ENCODE data around the gene CCDC9. TPM values are rescaled to one million over a fixed set of nuclear protein-coding genes. Genes with fewer than 3 reads are reported as not detected.

CCDC9 gene
- 38.2 and 39.1 TPM in 2 replicates for total RNA-seq (2022)
- Bru-seq, nascent RNA: percentile 67 among the genes with signal in this experiment
- BruChase-seq, experiment 1, labeled RNA remaining after a 6-hour chase: percentile 76 among the genes with signal in this experiment
- percentile 75 among the genes with signal in this experiment for BruChase-seq, experiment 2, labeled RNA remaining after a 2-hour chase
- long read RNA-seq, transcript CCDC9-201 (12 exons, 2,093 nt): major isoform, 14 of 31 reads
- long read RNA-seq, partial matches to known transcripts: 7 of 31 reads
- long read RNA-seq, other reads (novel, unspliced or antisense): 10 of 31 reads

GRCh38 chr19:47255879-47256692, at the start of gene CCDC9:
Gene CCDC9 (plus strand): TSS chr19:47256525. CDS start chr19:47258401, 1,876 bp downstream.
- intact Hi-C loops (cut with micrococcal nuclease; ENCODE audit: unreplicated experiment): no loop called here
- CTCF ChIA-PET: interaction anchor here (0.6 to 2.1 kb wide), 13 partner anchors 9 to 281 kb away, joined by 3 to 28 read pairs (median 5); partner anchors contain the start of genes DHX34 and INAFM1
- peaks cover 40% of the 10 kb centered on the region for H3K4me1 Mint-ChIP-seq (ENCODE audit: low read depth, unreplicated experiment)
- no peak for TF ChIP-seq CTCF (IDR thresholded peaks at IDR 0.05; ENCODE audit: unreplicated experiment)
- no peaks in the 10 kb centered on the region for H3K27me3 Mint-ChIP-seq (ENCODE audit: unreplicated experiment)
- peaks cover 56% of the 10 kb centered on the region for H3K36me3 Mint-ChIP-seq (ENCODE audit: insufficient read depth, unreplicated experiment)
- peak within 1 kb of the TSS; percentile 85 for H3K4me3 Mint-ChIP-seq (ENCODE audit: low read depth, unreplicated experiment)
- H3K9me3 Mint-ChIP-seq (ENCODE audit: low read depth, unreplicated experiment): no peaks in the 10 kb centered on the region
- DNase-seq: peak; percentile 99
- TSS peak; percentile 97 for BruUV-seq (replicated peaks)
- peak within 1 kb of the TSS; percentile 100 for H3K27ac Mint-ChIP-seq (ENCODE audit: unreplicated experiment)

- Mint-ChIP-seq H3K27ac (ENCODE audit: unreplicated experiment) (peak overlapping the region; percentile 80), H3K36me3 (ENCODE audit: insufficient read depth, unreplicated experiment) (peaks cover 59% of the 10 kb centered on the region), H3K4me1 (ENCODE audit: low read depth, unreplicated experiment) (peaks cover 11% of the 10 kb centered on the region), H3K4me3 (ENCODE audit: low read depth, unreplicated experiment) (no peak overlapping the region), H3K27me3 (ENCODE audit: unreplicated experiment) (no peaks in the 10 kb centered on the region), H3K9me3 (ENCODE audit: low read depth, unreplicated experiment) (no peaks in the 10 kb centered on the region)
- DNase-seq: no peak
- intact Hi-C loops (cut with micrococcal nuclease; ENCODE audit: unreplicated experiment): loop anchor here (1.0 kb wide), 1 partner anchor 35 kb away; no protein-coding TSS in a partner anchor
- CTCF ChIA-PET: interaction anchor here (0.7 to 5.8 kb wide), 3 partner anchors 18 to 89 kb away, joined by 3 to 251 read pairs (median 8); no protein-coding TSS in a partner anchor
- TF ChIP-seq CTCF (IDR thresholded peaks at IDR 0.05; ENCODE audit: unreplicated experiment): no peak
- TSS peak; percentile 66 for BruUV-seq (replicated peaks)
Observed at GRCh38 chr19:47209319-47210179, 46.8 kb upstream of the CCDC9 start.

- no peak for TF ChIP-seq CTCF (IDR thresholded peaks at IDR 0.05; ENCODE audit: unreplicated experiment)
- CTCF ChIA-PET: interaction anchor here (0.7 to 5.8 kb wide), 12 partner anchors 14 to 197 kb away, joined by 3 to 251 read pairs (median 7); partner anchors contain the start of gene CCDC9
- H3K4me3 Mint-ChIP-seq (ENCODE audit: low read depth, unreplicated experiment): no peak overlapping the region
- H3K4me1 Mint-ChIP-seq (ENCODE audit: low read depth, unreplicated experiment): peaks cover 11% of the 10 kb centered on the region
- DNase-seq: no peak
- no TSS peak for BruUV-seq (replicated peaks)
- intact Hi-C loops (cut with micrococcal nuclease; ENCODE audit: unreplicated experiment): loop anchor here (1.0 kb wide), 1 partner anchor 34 kb away; no protein-coding TSS in a partner anchor
- H3K36me3 Mint-ChIP-seq (ENCODE audit: insufficient read depth, unreplicated experiment): peaks cover 53% of the 10 kb centered on the region
- no peaks in the 10 kb centered on the region for H3K9me3 Mint-ChIP-seq (ENCODE audit: low read depth, unreplicated experiment)
- H3K27ac Mint-ChIP-seq (ENCODE audit: unreplicated experiment): peak overlapping the region; percentile 95
- H3K27me3 Mint-ChIP-seq (ENCODE audit: unreplicated experiment): no peaks in the 10 kb centered on the region
Observed at GRCh38 chr19:47210180-47210490, 46.2 kb upstream of the CCDC9 start.
